ENCODE results near the gene BBS1. TPM values are rescaled to one million over a fixed set of nuclear protein-coding genes. Genes with fewer than 3 reads are reported as not detected.
"Not testable (repeated sequence)": the region's sequence is repeated elsewhere in the genome, so short reads cannot be mapped to it uniquely, and the experiment has no call there.

BBS1 gene
- polyA plus RNA-seq, 1 of the 3 experiments (the other 2 are of a cell fraction), result 24.8 TPM

GRCh38 chr11:66539870-66540213, 29.4 kb downstream of the BBS1 start:
- whole genome bisulfite sequencing (ENCODE audit: low lambda C conversion rate), result 87% methylated on average over 8 of the region's 10 CpGs
- Histone ChIP-seq H3K4me1 (ENCODE audit: control insufficient read depth in 1 of 2, insufficient read depth in 2 of 2, low read depth in 1 of 2, low read length in 1 of 2) (peaks cover 0 to 8% of the 10 kb centered on the region in 2 experiments; a peak in 1 of 4 replicates), H3K9ac (no peak overlapping the region), H3K27me3 (ENCODE audit: insufficient read depth) (no peaks in the 10 kb centered on the region), H3K9me2 (no peaks in the 10 kb centered on the region), H3K4me3 (ENCODE audit: low read depth in 2 of 2, low read length in 1 of 2) (no peak overlapping the region), H3K27ac (ENCODE audit: low read depth in 2 of 2, low read length in 1 of 2) (no peak overlapping the region), H3K9me3 (no peaks in the 10 kb centered on the region), H3K4me2 (no peak overlapping the region), H4K20me1 (ENCODE audit: insufficient read depth) (no peaks in the 10 kb centered on the region), H2AFZ (ENCODE audit: low read depth) (no peak overlapping the region), H3F3A (replicated peaks; ENCODE audit: insufficient read depth) (no peaks in the 10 kb centered on the region), H3K79me2 (ENCODE audit: insufficient read depth) (peaks cover under 1% of the 10 kb centered on the region), H3K36me3 (replicated peaks in 1 of 2; ENCODE audit: control insufficient read depth in 1 of 2, insufficient read depth in 2 of 2, low read length in 1 of 2) (peaks cover 4 to 13% of the 10 kb centered on the region in 2 experiments)
- TF ChIP-seq REST (IDR thresholded peaks at IDR 0.05; ENCODE audit: low read depth, low read length) (no peak), MAX (IDR thresholded peaks at IDR 0.05; ENCODE audit: low read depth) (no peak), RCOR1 (IDR thresholded peaks at IDR 0.05; ENCODE audit: low read length) (no peak), FOXM1 (IDR thresholded peaks at IDR 0.05; ENCODE audit: low read depth) (no peak), EP300 (IDR thresholded peaks at IDR 0.05; ENCODE audit: borderline replicate concordance in 1 of 2, low read depth in 1 of 2, low read length in 1 of 2) (no peak), TEAD4 (IDR thresholded peaks at IDR 0.05; ENCODE audit: borderline replicate concordance, insufficient read depth) (no peak), TAF1 (IDR thresholded peaks at IDR 0.05; ENCODE audit: borderline replicate concordance, low read depth, low read length) (no peak), USF1 (IDR thresholded peaks at IDR 0.05; ENCODE audit: borderline replicate concordance, low read depth) (no peak), EZH2phosphoT487 (IDR thresholded peaks at IDR 0.05; ENCODE audit: borderline replicate concordance, low read depth) (no peak), CHD2 (IDR thresholded peaks at IDR 0.05; ENCODE audit: low read length, partially characterized antibody) (no peak), IRF3 (IDR thresholded peaks at IDR 0.05; ENCODE audit: low read depth, low read length) (no peak)
- ChIA-PET CTCF (interaction anchor here (0.6 to 0.8 kb wide), 3 partner anchors 130 to 158 kb away, joined by 3 read pairs; partner anchors contain the start of gene RBM4B), POLR2A (interaction anchor here (0.6 kb wide), 1 partner anchor 20 kb away, joined by 3 read pairs; no protein-coding TSS in a partner anchor)
- no peak for DNase-seq

GRCh38 chr11:66540598-66540997, 30.2 kb downstream of the BBS1 start:
- H3K9me3 ChIP-seq; H4K20me1 ChIP-seq (ENCODE audit: insufficient read depth); H3K27ac ChIP-seq (ENCODE audit: low read depth in 2 of 2, low read length in 1 of 2); H3K27me3 ChIP-seq (ENCODE audit: insufficient read depth); H2AFZ ChIP-seq (ENCODE audit: low read depth); H3F3A ChIP-seq (replicated peaks; ENCODE audit: insufficient read depth); H3K4me3 ChIP-seq (ENCODE audit: low read depth in 2 of 2, low read length in 1 of 2); H3K4me1 ChIP-seq (ENCODE audit: control insufficient read depth in 1 of 2, insufficient read depth in 2 of 2, low read depth in 1 of 2, low read length in 1 of 2); H3K9me2 ChIP-seq; DNase-seq; H3K4me2 ChIP-seq; H3K9ac ChIP-seq; H3K79me2 ChIP-seq (ENCODE audit: insufficient read depth): not testable (repeated sequence)
- ChIA-PET POLR2A (interaction anchor here (0.6 kb wide), 1 partner anchor 19 kb away, joined by 3 read pairs; no protein-coding TSS in a partner anchor), CTCF (interaction anchor here (0.6 kb wide), 1 partner anchor 130 kb away, joined by 3 read pairs; no protein-coding TSS in a partner anchor)
- WGBS (ENCODE audit: low lambda C conversion rate), result 95% methylated on average over 8 of the region's 8 CpGs
- H3K36me3 ChIP-seq (replicated peaks in 1 of 2; ENCODE audit: control insufficient read depth in 1 of 2, insufficient read depth in 2 of 2, low read length in 1 of 2), result peaks cover 4 to 13% of the 10 kb centered on the region in 2 experiments

All from SK-N-SH (cell line).